KBM-7 (cell line): Measurements from ENCODE around the gene SENP5.
"Not testable (repeated sequence)": the region's sequence is repeated elsewhere in the genome, so short reads cannot be mapped to it uniquely, and the experiment has no call there.

Experiments used
- DNase-seq: peaks from one replicate; pipeline ENCODE4 v3.0.0-alpha.2; 2015
- in situ Hi-C: fragments of 300-500 bp; cut with MboI; formaldehyde crosslinking; loops from 2 replicates; pipeline ENCODE4 v1.14.3; 2020; ENCODE audit warnings: low sequenced_read_pairs, low pct_unique_long_range_greater_than_20kb, mixed read lengths

SENP5 gene

DNA sequence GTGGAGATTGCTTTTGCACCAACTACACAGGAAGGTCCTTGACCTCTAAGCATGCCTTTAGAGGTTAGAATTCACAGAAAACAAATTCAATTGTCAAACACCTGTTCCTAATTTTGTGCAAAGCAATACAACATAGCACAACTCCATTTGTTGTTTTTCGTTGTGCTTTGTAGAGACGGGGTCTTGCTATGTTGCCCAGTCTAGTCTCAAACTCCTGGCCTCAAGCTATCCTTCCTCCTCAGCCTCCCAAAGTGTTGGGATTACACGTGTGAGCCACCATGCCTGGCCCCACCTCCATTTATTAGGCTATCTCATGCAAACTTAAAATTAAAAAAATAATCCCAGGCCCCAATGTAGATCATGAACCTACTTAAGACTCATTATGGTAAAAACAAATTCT lies 68.6 kb downstream of the SENP5 start:
- no peak for DNase-seq
- in situ Hi-C loops, result no loop called here

DNA sequence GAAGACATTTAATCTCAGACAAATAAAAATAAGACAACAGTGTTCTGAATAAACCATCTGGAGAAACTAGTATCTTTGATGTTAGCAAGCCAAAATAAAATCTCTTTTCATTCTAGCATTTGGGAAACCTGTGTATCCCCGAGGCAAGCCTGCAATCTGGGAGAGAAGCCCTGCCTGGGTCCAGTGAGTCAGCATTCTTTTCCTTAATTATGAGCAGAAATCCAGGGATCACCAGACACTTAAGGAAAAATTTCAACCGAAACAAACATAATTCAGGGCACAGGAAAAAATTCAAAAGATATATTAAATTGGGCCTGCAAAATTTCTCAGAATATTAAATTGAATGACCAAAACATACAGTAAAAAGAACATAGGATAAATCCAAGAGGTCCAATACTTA lies 70.4 kb downstream of the SENP5 start:
- DNase-seq, result no peak
- in situ Hi-C loops, result no loop called here

DNA sequence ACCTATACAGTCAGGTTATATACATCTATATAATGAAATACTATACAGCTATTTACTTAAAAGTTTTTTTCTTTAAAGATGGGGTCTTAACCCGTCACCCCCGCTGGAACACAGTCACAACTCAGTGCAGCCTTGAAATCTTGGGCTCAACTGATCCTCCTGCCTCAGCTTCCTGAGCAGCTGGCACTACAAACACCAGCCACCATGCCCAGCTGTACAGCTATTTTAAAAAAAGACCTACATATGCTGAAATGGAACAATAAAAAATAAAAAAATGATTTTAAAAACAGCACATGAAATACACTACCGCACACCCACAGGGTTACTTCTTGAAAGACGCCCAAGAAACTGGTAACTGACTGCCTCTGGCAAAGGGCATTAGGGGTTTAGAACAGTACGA lies 70.9 kb downstream of the SENP5 start:
- DNase-seq, result no peak
- in situ Hi-C loops, result no loop called here

DNA sequence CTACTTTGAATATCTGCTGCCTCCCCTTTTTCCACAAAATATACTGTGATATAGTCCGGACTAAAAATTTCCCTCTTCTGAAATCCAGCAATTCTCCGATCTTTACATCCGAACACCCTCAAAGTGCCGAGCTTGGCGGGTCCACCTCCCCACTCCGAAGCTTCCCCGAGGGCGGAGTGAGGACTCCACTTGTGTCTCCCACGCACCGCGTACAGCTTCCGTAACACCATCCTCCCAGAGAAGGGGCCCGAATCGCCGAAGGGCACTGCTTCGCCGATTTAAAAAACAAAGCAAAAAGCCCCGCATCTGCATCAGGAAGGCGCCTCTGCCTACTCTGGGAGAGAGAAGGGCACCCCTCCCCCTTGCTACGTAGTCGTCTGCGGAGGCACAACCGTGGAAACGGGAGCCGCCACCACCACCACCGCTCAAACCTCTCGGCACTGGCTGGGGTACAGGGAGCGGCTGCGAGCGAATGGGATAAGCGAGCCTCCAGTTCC lies 74.1 kb downstream of the SENP5 start:
- no peak for DNase-seq

DNA sequence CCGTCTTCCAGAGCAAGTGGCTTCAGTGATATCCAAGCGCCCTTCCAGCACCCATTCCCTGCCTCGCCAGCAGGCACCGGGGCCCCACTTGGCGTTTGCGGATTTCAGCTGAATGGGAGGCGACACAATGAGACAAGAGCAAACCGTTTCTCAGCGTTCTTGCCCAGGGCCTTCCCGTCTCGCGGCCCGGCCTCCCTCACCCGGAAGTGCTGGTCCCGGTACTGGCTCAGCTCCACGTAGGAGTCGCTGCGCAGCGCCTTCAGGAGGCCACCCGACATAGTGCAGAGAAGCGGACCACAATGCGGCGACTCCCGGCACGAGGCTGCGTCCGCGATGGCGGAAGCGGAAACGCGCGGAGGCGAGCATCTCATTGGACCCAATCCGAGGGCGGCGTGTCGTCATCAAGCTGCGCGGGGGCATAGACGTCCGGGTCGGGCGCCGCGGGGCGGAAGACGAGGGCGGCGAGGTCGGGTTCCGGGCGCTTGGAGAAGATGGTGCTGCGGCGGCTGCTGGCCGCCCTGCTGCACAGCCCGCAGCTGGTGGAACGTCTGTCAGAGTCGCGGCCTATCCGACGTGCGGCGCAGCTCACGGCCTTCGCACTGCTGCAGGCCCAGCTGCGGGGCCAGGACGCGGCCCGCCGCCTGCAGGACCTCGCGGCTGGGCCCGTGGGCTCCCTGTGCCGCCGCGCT lies 74.7 kb downstream of the SENP5 start, which contains the start of gene NCBP2:
Gene NCBP2 (minus strand): TSS at position 303 of the 689 bp plus-strand sequence. CDS start 25 bp downstream, at position 278.
- peak; percentile 98 for DNase-seq
- in situ Hi-C loops, result no loop called here

More for the DNA sequence above, 74.1 kb downstream of the SENP5 start:
- in situ Hi-C loops, result no loop called here

DNA sequence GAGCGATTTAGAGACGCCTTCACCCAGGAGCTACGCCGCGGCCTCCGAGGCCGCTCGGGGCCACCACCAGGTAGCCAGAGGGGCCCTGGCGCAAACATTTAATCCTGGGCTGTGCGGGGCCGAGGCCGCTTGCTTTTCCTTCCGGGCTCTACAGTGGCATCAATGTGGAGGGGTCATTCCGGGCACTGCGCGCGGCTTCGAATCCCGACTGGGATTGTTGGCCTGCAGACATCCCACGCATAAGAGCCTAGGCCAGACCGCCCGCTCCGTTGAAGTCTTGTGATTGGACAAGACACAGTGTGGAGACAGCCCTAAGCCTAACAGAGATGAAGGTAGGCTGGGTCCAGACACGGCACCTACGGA lies 75.2 kb downstream of the SENP5 start:
- DNase-seq, result peak; percentile 50
- in situ Hi-C loops, result no loop called here

DNA sequence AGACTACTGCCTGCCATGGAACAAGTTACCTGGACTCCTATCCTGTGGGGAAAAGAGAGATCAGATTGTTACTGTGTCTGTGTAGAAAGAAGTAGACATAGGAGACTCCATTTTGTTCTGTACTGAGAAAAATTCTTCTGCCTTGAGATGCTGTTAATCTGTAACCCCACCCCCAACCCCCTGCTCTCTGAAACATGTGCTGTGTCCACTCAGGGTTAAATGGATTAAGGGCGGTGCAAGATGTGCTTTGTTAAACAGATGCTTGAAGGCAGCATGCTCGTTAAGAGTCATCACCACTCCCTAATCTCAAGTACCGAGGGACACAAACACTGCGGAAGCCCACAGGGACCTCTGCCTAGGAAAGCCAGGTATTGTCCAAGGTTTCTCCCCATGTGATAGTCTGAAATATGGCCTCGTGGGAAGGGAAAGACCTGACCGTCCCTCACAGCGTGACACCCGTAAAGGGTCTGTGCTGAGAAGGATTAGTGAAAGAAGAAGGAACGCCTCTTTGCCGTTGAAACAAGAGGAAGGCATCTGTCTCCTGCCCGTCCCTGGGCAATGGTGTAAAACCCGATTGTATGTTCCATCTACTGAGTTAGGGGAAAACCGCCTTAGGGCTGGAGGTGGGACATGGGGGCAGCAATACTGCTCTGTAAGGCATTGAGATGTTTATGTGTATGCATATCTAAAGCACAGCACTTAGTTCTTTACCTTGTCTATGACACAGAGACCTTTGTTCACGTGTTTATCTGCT lies 76.5 kb downstream of the SENP5 start:
- in situ Hi-C loops, DNase-seq: not testable (repeated sequence)

DNA sequence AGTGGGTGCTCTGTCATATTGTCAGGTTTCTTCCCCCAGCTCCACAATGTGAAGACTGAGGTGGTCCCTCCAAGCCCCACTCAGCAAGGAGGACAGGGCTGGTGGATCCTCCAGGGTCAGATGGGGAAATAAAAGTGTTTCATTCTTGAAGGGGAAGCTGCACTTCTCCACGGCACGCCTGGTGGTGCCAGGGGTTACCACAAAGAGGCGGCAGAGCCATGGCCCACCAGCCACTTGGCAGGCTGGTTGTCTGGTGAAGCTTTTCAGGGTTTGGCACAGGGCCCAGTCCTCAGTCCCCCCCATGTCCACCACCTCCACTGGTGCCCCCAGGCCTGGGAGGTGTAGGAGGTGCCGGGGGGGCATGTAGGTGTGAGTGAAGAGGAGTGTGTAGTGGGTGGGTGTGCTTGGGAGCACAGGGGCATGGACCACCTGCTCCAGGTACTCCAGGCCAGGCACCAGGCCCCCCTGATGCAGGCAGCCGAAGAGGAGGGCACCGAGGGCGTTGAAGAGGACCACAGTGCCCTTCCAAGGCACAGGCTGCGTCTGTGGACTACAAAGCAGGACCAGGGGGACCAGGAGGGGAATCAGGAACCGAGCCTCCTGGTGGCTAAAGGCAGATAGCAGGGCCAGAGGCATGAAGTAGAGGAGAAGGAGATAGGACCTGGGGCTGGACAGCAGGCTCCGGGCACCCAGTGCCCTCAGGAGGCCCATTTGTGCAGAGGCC lies 79.6 kb downstream of the SENP5 start:
- no peak for DNase-seq
- in situ Hi-C loops, result no loop called here

DNA sequence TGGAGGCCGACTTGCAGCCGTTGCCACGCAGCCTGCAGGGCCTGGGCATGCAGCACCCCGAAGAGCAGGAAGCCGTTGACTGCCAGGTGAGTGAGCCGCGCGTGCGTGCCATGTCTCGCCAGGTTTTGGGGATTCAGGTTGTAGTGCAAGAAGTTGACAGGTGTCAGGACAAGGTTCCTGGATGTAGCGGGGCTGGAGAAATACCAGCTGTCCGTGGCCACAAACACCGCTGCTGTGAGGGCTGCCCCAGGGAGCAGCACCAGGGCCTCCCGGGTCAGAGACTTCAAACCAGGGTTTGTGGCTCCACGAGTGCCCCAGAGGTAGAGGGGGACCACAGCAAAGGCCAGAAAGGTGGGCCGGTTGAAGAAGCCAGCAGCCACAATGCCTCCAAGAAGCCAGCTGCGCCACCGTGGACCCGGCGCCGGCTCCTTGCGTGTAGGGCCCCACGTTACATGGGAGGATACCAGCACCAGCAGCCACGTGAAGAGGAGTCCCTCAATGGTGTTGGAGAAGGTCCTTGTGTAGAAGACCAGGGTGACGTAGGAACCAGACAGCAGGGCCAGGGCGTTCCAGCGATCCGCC lies 80.2 kb downstream of the SENP5 start:
- in situ Hi-C loops, result no loop called here
- no peak for DNase-seq

DNA sequence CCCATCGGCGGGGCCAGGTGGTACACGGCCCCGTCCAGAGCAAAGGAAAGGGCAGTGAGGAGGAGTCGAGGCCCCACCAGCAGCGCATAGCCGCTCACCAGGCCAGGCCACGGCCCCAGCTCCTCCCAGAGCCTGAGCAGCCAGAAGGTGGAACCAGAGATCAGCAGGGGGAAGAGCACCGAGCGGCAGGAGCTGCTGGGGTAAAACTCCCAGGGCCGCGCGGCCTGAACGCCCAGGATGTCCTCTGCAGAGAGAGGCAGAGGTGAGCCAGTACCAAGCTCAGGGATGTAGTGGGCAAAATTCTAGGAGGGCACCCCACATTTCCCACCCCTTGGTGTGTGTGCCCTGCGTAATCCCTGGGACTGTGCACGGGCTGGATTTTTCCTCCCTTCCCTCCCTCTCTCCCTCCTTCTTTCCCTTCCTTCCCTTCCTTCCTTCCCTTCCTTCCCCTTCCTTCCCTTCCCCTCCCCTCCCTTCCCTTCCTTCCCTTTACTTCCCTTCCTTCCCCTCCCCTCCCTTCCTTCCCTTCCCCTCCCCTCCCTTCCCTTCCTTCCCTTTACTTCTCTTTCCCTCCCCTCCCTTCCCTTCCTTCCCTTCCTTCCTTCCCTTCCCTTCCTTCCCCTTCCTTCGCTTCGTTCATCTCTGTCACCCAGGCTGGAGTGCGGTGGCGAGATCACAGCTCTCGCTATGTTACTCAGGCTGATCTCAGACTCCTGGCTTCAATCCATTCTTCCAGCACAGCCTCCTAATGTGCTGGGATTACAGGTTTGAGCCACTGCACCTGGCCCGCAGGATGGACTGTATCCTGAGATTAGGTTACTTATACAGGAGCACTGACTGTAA lies 80.9 kb downstream of the SENP5 start:
- no peak for DNase-seq
- in situ Hi-C loops, result no loop called here

DNA sequence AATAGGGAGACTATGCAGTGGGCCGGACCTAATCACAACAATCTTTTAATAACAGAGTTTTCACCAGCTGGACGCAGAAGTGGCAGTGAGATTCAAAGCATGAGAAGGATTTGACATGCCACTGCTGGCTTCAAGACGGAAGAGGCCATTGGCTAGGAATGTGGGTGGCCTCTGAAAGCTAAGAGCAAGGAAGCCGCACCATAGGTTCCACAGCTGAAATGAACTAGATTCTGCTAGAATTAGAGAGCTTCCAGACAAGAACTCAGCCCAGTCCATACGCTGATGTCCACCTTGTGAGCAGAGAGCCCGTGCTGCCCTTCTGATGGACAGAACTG lies 81.5 kb downstream of the SENP5 start:
- in situ Hi-C loops, result no loop called here

DNA sequence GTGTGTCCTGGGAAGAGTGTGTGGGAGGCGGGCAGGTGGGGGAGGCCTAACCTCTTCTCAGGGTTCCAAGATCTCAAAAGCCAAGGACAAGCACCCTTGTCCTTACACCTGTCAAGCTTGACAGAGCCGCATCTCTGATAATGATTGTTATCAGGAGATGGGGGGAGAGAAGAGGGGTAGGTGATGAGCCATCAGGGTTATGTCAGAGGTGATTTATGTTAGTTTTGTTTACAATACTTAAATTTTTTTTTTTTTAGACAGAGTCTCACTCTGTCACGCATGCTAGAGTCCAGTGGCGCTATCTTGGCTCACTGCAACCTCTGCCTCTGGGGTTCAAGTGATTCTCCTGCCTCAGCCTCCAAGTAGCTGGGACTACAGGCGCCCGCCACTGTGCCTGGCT lies 82.0 kb downstream of the SENP5 start:
- in situ Hi-C loops, result no loop called here
- DNase-seq, result no peak

More for the DNA sequence above, 81.5 kb downstream of the SENP5 start:
- no peak for DNase-seq

DNA sequence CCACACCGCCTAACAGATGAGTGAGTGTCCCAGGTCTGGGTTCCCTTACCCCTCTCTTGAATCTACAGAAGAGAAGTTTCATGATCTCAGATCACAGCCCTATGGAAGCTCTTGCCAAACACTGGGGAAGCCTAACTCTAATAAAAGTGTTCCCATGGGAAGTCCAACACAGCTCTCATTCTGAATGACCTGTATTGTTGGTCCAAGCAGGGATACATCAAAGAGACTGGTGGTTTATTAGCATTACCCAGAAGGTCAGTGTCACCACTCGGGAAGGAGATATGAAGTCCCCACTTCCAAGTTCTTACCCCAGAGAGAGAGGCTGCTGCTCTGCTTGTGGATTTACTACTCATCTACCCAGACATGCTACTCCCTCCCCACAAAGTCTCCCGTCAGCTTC lies 83.7 kb downstream of the SENP5 start:
- in situ Hi-C loops, result no loop called here
- no peak for DNase-seq

DNA sequence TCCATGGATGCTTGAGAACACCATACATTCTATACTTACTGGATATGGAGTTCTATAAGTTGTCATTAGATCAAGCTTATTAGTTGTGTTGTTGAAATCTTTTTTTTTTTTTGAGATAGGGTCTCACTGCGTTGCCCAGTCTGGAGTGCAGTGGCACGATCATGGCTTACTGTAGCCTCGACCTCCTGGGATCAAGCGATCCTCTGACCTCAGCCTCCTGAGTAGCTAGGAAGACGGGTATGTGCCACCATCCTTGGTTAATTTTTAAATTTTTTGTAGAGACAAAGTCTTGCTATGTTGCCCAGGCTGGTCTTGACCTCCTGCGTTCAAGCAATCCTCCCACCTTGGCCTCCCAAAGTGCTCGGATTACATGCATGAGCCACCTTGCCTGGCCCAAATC lies 87.1 kb downstream of the SENP5 start:
- no peak for DNase-seq
- in situ Hi-C loops, result no loop called here

DNA sequence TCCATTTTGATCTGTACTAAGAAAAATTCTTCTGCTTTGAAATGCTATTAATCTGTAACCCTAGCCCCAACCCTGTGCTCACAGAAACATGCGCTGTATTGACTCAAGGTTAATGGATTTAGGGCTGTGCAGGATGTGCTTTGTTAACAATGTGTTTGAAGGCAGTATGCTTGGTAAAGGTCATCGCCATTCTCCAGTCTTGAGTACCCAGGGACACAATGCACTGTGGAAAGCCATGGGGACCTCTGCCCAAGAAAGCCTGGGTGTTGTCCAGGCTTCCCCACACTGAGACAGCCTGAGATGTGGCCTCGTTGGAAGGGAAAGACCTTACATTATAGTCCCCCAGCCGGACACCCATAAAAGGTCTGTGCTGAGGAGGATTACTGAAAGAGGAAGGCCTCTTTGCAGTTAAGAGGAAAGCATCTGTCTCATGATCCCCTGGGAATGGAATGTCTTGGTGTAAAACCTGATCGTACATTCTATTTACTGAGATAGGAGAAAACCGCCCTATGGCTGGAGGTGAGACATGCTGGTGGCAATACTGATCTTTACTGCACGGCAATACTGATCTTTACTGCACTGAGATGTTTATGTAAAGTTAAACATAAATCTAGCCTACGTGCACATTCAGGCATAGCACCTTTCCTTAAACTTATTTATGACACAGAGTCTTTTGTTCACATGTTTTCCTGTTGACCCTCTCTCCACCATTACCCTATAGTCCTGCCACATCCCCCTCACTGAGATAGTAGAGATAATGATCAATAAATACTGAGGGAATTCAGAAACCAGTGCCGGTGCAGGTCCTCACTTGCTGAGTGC lies 94.6 kb downstream of the SENP5 start:
- no peak for DNase-seq
- in situ Hi-C loops, result no loop called here

DNA sequence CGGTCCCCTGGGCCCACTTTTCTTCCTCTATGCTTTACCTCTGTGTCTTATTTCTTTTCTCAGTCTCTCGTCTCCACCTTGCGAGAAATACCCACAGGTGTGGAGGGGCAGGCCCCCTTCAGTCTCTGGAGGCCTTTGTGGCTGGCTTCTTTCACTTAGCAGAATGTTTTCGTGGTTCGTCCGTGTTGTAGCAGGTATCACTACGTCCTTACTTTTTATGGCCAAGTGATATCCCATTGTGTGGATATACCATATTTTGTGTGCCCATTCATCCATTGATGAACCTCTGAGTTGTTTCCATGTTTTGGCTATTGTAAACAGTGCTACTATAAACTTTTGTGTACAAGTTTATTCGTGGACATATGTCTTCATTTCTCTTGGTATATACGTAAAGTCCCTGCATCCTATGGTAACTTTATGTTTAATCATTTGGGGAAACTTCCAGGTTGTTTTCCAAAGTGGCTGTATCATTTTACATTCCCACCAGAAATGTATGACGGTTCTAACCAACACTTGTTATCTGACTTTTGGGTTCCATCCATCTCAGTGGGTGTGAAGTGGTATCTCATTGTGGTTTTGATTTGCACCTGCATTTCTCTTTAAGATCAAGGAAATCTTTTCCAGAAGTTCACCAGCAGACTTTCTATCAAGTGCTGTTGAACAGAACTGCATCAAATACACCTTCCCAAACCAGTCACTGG lies 95.4 kb downstream of the SENP5 start:
- DNase-seq, result no peak
- in situ Hi-C loops, result no loop called here

DNA sequence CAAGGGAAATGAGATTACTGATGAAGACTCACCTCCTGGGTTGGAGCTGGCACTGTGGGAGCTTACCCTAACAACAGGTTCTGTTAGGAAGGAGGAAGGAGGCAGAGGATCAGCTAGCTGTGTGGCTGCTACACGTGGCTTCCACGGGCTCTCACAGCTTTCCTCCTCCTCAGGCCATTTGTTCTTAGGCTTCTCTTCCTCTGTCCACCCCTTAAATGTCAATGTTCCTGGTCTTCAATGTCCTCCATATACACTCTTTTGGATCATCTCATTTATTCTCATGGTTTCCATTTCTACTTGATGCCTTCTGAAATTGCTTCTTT lies 95.9 kb downstream of the SENP5 start:
- in situ Hi-C loops, result no loop called here
- no peak for DNase-seq
